Measurements from ENCODE around the gene PROK1.

DNA sequence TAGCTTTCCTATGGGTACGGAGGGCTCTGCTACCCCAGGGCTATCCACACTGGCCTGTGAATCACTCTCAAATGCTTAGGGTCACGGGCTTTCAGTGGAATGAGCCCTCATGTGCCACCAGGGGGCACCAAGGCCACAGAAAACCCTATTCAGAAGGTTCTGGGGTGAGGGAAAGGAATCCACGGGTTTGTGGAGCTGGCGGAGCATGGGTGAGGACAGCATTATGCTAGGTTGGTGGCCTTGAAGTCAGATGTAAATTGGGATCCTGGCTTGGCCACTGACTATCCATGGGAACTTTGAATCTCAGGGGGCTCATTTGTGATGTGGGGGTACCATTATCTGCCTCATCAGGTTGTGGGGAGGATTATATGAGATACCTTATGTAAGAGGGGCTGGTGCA is 38.4 kb upstream of the PROK1 start:
- TF ChIP-seq, protein P1, sequence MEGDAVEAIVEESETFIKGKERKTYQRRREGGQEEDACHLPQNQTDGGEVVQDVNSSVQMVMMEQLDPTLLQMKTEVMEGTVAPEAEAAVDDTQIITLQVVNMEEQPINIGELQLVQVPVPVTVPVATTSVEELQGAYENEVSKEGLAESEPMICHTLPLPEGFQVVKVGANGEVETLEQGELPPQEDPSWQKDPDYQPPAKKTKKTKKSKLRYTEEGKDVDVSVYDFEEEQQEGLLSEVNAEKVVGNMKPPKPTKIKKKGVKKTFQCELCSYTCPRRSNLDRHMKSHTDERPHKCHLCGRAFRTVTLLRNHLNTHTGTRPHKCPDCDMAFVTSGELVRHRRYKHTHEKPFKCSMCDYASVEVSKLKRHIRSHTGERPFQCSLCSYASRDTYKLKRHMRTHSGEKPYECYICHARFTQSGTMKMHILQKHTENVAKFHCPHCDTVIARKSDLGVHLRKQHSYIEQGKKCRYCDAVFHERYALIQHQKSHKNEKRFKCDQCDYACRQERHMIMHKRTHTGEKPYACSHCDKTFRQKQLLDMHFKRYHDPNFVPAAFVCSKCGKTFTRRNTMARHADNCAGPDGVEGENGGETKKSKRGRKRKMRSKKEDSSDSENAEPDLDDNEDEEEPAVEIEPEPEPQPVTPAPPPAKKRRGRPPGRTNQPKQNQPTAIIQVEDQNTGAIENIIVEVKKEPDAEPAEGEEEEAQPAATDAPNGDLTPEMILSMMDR (IDR thresholded peaks at IDR 0.05; ENCODE audit: borderline replicate concordance, extremely low read depth, low read length, poor library complexity, severe bottlenecking), result peak; percentile 84
- no peak for TF ChIP-seq EZH2 (IDR thresholded peaks at IDR 0.05; ENCODE audit: borderline replicate concordance, low read depth, low read length, severe bottlenecking)
